GM12878 (cell line): ENCODE results near the gene MKRN2. TPM values are rescaled to one million over a fixed set of nuclear protein-coding genes. Genes with fewer than 3 reads are reported as not detected.

Source experiments
- ATAC-seq: fragments of 200-7000 bp; cut with Tn5 transposase; 3 replicates; pipeline ENCODE4 v1.9.1; 2020; ENCODE audit warnings: mild to moderate bottlenecking, moderate library complexity
- BruUV-seq: library from RNA; stranded (reverse); fragments of 400-500 nt; replicated peaks from 2 replicates; lab custom pipeline; 2021; lab: Mats Ljungman, UMichigan
- CTCF ChIA-PET: fragments of 300-600 bp; sonication (Branson Sonifier 250); formaldehyde crosslinking; extraction: SDS; loops from one replicate; lab custom pipeline; 2021; ENCODE audit warnings: inconsistent platforms; lab: Yijun Ruan, JAX
- POLR2A ChIA-PET: fragments of 350-600 bp; formaldehyde crosslinking; extraction: SDS; loops from one replicate; lab custom pipeline; 2021; ENCODE audit warnings: inconsistent platforms; lab: Charles Lee
- RAD21 ChIA-PET: fragments of 300-600 bp; sonication (Branson Sonifier 250); formaldehyde crosslinking; loops from one replicate; lab custom pipeline; 2023; ENCODE audit warnings: antibody characterized with exemption; ENCODE audit not compliant: unreplicated experiment; lab: Charles Lee
- SMC1A ChIA-PET: fragments of 300-600 bp; sonication (Branson Sonifier 250); formaldehyde crosslinking; loops from one replicate; lab custom pipeline; 2023; ENCODE audit not compliant: unreplicated experiment, uncharacterized antibody; lab: Charles Lee
- DNase-seq: peaks from one replicate; pipeline ENCODE4 v3.0.0-alpha.2; 2011; ENCODE audit warnings: low read depth, low spot score
- FAIRE-seq: peaks from 3 replicates; lab custom pipeline; 2011; peaks lifted over from hg19 to GRCh38; lab: Jason Lieb, UNC
- H2AFZ ChIP-seq: 2 replicates; pipeline ENCODE4 v1.6.0; 2011; ENCODE audit warnings: low read depth, low read length, control low read depth; ENCODE audit not compliant: control insufficient read depth
- H3K27ac ChIP-seq: 2 replicates; pipeline ENCODE4 v1.5.1; 2011; ENCODE audit warnings: control low read depth; ENCODE audit not compliant: control insufficient read depth, insufficient read depth
- H3K27me3 ChIP-seq, 2 experiments: replicated peaks in 1 of 2; 2 replicates each; pipeline versions ENCODE4 v1.6.0 to v1.6.1; 2011; ENCODE audit warnings: low read length in 1 of 2; ENCODE audit not compliant: control insufficient read depth in 2 of 2, insufficient read depth in 2 of 2
- H3K36me3 ChIP-seq, 2 experiments: 2 replicates each; pipeline ENCODE4 v1.5.1; 2011; ENCODE audit warnings: low read length in 1 of 2; ENCODE audit not compliant: control insufficient read depth in 2 of 2, insufficient read depth in 2 of 2
- H3K4me1 ChIP-seq: 2 replicates; pipeline ENCODE4 v1.6.1; 2011; ENCODE audit warnings: mild to moderate bottlenecking, low read length, moderate library complexity, mixed read lengths; ENCODE audit not compliant: control insufficient read depth, insufficient read depth
- H3K4me2 ChIP-seq: 2 replicates; pipeline ENCODE4 v1.6.0; 2011; ENCODE audit warnings: control low read depth; ENCODE audit not compliant: control insufficient read depth, insufficient read depth
- H3K4me3 ChIP-seq: fragments of 200-600 bp; sonication (generic); 2 replicates; pipeline ENCODE4 v1.5.1; 2016
- H3K79me2 ChIP-seq: 2 replicates; pipeline ENCODE4 v1.6.0; 2011; ENCODE audit warnings: low read length; ENCODE audit not compliant: control insufficient read depth, insufficient read depth
- H3K9ac ChIP-seq: 2 replicates; pipeline ENCODE4 v1.8.0; 2011; ENCODE audit warnings: low read length, control low read depth, mixed read lengths; ENCODE audit not compliant: control insufficient read depth, insufficient read depth
- H3K9me3 ChIP-seq: replicated peaks from 3 replicates; pipeline ENCODE4 v1.5.1; 2011; ENCODE audit warnings: mild to moderate bottlenecking, low read length; ENCODE audit not compliant: control insufficient read depth, insufficient read depth
- H4K20me1 ChIP-seq: 2 replicates; pipeline ENCODE4 v1.6.0; 2011; ENCODE audit not compliant: control insufficient read depth, insufficient read depth
- EP300 ChIP-seq, 2 experiments: fragments of 150-350 bp in 1 of 2; IDR thresholded peaks; 2 replicates each; pipeline ENCODE4 v1.6.1; 2011 to 2012; ENCODE audit warnings: low read depth in 2 of 2, low read length in 2 of 2, borderline replicate concordance in 1 of 2, improper control_type of control experiment in 1 of 2, inconsistent platforms in 1 of 2; ENCODE audit not compliant: control insufficient read depth in 1 of 2
- HDAC6 ChIP-seq: fragments of 200-600 bp; sonication (generic); IDR thresholded peaks from one replicate; pipeline ENCODE4 v1.8.0; 2017; ENCODE audit warnings: antibody characterized with exemption; ENCODE audit not compliant: unreplicated experiment
- IRF5 ChIP-seq: fragments of 450-650 bp; IDR thresholded peaks from 2 replicates; pipeline ENCODE4 v1.6.1; 2017; ENCODE audit warnings: borderline replicate concordance
- KAT2A ChIP-seq: conservative IDR thresholded peaks from 2 replicates; pipeline ENCODE4 v1.6.1; 2011; ENCODE audit warnings: low read depth, low read length; ENCODE audit not compliant: control insufficient read depth
- PML ChIP-seq: IDR thresholded peaks from 2 replicates; pipeline ENCODE4 v1.6.1; 2012; ENCODE audit warnings: low read length, inconsistent platforms
- TAF1 ChIP-seq: IDR thresholded peaks from 2 replicates; pipeline ENCODE4 v1.6.1; 2011; ENCODE audit warnings: mild to moderate bottlenecking, low read depth, low read length, borderline replicate concordance
- YY1 ChIP-seq: IDR thresholded peaks from 2 replicates; pipeline ENCODE4 v1.6.1; 2011; ENCODE audit warnings: low read depth, mild to moderate bottlenecking, low read length
- ZBED1 ChIP-seq: IDR thresholded peaks from 2 replicates; pipeline ENCODE4 v1.6.1; 2016; ENCODE audit warnings: borderline replicate concordance
- ZBTB4 ChIP-seq: fragments of 450-650 bp; formaldehyde crosslinking; IDR thresholded peaks from 2 replicates; pipeline ENCODE4 v1.4.0; 2022; ENCODE audit warnings: mild to moderate bottlenecking, moderate library complexity
- ZNF622 ChIP-seq: fragments of 450-650 bp; IDR thresholded peaks from 2 replicates; pipeline ENCODE4 v1.6.1; 2017; ENCODE audit warnings: mild to moderate bottlenecking, inconsistent platforms
- WGBS: methylation state at CpG from one replicate; pipeline ENCODE4 v1.1.6; 2016; ENCODE audit warnings: low lambda C conversion rate; ENCODE audit not compliant: insufficient replicate concordance, insufficient coverage; ENCODE audit errors: missing lambda C conversion rate; 5-methylcytosine and 5-hydroxymethylcytosine counted together
- in situ Hi-C: fragments of 300-500 bp; cut with MboI; formaldehyde crosslinking; loops from 9 replicates; pipeline ENCODE4 v1.14.3; 2018; ENCODE audit warnings: mixed read lengths
- intact Hi-C: fragments of 100-400 bp; cut with micrococcal nuclease; formaldehyde crosslinking; loops from one replicate; pipeline ENCODE4 v1.14.2; 2022; ENCODE audit not compliant: unreplicated experiment
- polyA plus RNA-seq, 11 experiments: library from polyadenylated mRNA; depleted of rRNA in 4 of 11; unstranded in 6 of 11; stranded (reverse) in 5 of 11; fragments of >200 nt; fragmentation: Nextera tagmentation in 4 of 11; fragmentation: Illumina TruSeq in 1 of 11; extraction: Ambion mirVana in 4 of 11; extraction: Trizol in 1 of 11; gene quantifications; 1 replicate in 1 of 11; 2 replicates in 10 of 11; pipeline versions ENCODE4 v1.2.1 to v1.2.3, GENCODE V29; 2011 to 2016; ENCODE audit warnings: inconsistent platforms in 2 of 11, missing spikeins in 2 of 11, low read depth in 1 of 11
- total RNA-seq, 4 experiments: library from RNA; depleted of rRNA in 3 of 4; stranded (reverse); fragments of >200 nt in 3 of 4; fragmentation: Illumina TruSeq in 1 of 4; extraction: Trizol in 1 of 4; gene quantifications; 2 replicates each; pipeline versions ENCODE4 v1.2.1 to v1.2.3, GENCODE V29; 2013 to 2021
- TF ChIP-seq, protein P1 (sequence below): IDR thresholded peaks from 2 replicates; pipeline ENCODE4 v1.6.1; 2012; ENCODE audit warnings: mild to moderate bottlenecking, low read depth, low read length

The MKRN2 gene
- total and polyA plus RNA-seq, 10 of the 15 experiments (the other 5 are each of a cell fraction or from before 2014, with no cell fraction given), result 15.4 to 40.7 (median 34.4) TPM

DNA sequence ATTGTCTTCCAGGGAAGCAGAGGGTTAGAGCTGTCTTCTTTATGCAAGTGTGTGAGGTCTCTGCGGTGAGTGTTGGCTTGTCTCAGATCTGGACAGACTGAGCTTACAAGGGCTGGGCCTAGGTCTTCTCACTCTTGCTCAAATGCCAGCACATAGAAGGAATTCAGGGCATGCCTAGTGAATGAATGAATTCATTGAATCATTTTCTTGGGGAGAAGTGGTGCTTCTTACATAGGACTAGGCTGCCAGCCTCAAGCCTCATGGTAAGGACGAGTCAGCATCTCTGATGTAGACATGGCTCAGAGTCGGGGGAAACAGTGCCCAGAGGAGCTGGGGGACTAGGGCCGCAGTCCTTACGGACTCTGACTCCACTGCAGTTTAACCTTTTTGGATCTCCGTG lies 17.2 kb downstream of the MKRN2 start:
- ATAC-seq, result no peak
- Histone ChIP-seq H3K79me2 (no peaks in the 10 kb centered on the region), H3K4me3 (no peak overlapping the region), H2AFZ (no peak overlapping the region), H3K36me3 (peaks cover 30 to 39% of the 10 kb centered on the region in 2 experiments), H3K4me2 (no peak overlapping the region), H3K4me1 (no peaks in the 10 kb centered on the region), H4K20me1 (no peaks in the 10 kb centered on the region), H3K27me3 (no peaks in the 10 kb centered on the region), H3K9me3 (no peaks in the 10 kb centered on the region; the same call in 2 of the 3 replicates), H3K9ac (no peak overlapping the region), H3K27ac (no peak overlapping the region)
- 89% methylated on average over 6 of the region's 6 CpGs for WGBS
- DNase-seq, result no peak
- no TSS peak for BruUV-seq
- intact Hi-C loops (no loop called here), in situ Hi-C loops (no loop called here)
- ChIA-PET CTCF (interaction anchor here (1.0 kb wide), 1 partner anchor 9 kb away, joined by 4 read pairs; no protein-coding TSS in a partner anchor), POLR2A (no interaction called here), RAD21 (no interaction called here), SMC1A (interaction anchor here (1.0 kb wide), 1 partner anchor 9 kb away, joined by 3 read pairs; no protein-coding TSS in a partner anchor)
- FAIRE-seq, result no peak
- TF ChIP-seq IRF5 (no peak), HDAC6 (no peak), ZBED1 (no peak), ZNF622 (no peak), TAF1 (no peak), ZBTB4 (CRISPR knock-in tag) (no peak), PML (no peak), YY1 (no peak), EP300 (IDR thresholded peaks at IDR 0.05; ENCODE audit: borderline replicate concordance in 1 of 2, control insufficient read depth in 1 of 2, low read depth in 2 of 2, low read length in 2 of 2) (no peak), KAT2A (no peak)
- TF ChIP-seq, protein P1, sequence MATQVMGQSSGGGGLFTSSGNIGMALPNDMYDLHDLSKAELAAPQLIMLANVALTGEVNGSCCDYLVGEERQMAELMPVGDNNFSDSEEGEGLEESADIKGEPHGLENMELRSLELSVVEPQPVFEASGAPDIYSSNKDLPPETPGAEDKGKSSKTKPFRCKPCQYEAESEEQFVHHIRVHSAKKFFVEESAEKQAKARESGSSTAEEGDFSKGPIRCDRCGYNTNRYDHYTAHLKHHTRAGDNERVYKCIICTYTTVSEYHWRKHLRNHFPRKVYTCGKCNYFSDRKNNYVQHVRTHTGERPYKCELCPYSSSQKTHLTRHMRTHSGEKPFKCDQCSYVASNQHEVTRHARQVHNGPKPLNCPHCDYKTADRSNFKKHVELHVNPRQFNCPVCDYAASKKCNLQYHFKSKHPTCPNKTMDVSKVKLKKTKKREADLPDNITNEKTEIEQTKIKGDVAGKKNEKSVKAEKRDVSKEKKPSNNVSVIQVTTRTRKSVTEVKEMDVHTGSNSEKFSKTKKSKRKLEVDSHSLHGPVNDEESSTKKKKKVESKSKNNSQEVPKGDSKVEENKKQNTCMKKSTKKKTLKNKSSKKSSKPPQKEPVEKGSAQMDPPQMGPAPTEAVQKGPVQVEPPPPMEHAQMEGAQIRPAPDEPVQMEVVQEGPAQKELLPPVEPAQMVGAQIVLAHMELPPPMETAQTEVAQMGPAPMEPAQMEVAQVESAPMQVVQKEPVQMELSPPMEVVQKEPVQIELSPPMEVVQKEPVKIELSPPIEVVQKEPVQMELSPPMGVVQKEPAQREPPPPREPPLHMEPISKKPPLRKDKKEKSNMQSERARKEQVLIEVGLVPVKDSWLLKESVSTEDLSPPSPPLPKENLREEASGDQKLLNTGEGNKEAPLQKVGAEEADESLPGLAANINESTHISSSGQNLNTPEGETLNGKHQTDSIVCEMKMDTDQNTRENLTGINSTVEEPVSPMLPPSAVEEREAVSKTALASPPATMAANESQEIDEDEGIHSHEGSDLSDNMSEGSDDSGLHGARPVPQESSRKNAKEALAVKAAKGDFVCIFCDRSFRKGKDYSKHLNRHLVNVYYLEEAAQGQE, result no peak
